Tibial artery (tissue), 4 donors: ENCODE results near the gene BDNF.
"Not testable (repeated sequence)": the region's sequence is repeated elsewhere in the genome, so short reads cannot be mapped to it uniquely, and the experiment has no call there.

Experiments used
- DNase-seq, 2 donors: peaks; one replicate each; pipeline ENCODE4 v3.0.0-alpha.2; 2019
- H3K27ac ChIP-seq, 2 donors: fragments of 200-600 bp; sonication (generic) in 1 of 2; 1 replicate in 1 of 2; 2 replicates in 1 of 2; pipeline ENCODE4 v1.5.1; 2018 to 2019; ENCODE audit warnings: mild to moderate bottlenecking in 1 of 2
- H3K27me3 ChIP-seq, 2 donors: fragments of 200-600 bp; sonication (generic) in 1 of 2; one replicate each; pipeline versions ENCODE4 v1.5.1 to v1.6.0; 2016 to 2019
- H3K36me3 ChIP-seq, 3 donors: fragments of 200-600 bp; sonication (generic) in 2 of 3; one replicate each; pipeline ENCODE4 v1.5.1; 2016 to 2019; ENCODE audit warnings: mild to moderate bottlenecking in 2 of 3
- H3K4me1 ChIP-seq, 4 donors: fragments of 200-600 bp; sonication (generic) in 2 of 4; 1 replicate in 3 of 4; 2 replicates in 1 of 4; pipeline ENCODE4 v1.5.1; 2016 to 2019
- H3K4me3 ChIP-seq, 2 donors: fragments of 200-600 bp; sonication (generic) in 1 of 2; 1 replicate in 1 of 2; 2 replicates in 1 of 2; pipeline ENCODE4 v1.5.1; 2018 to 2019; ENCODE audit warnings: mild to moderate bottlenecking in 2 of 2
- H3K9me3 ChIP-seq, 3 donors: fragments of 200-600 bp; sonication (generic) in 1 of 3; one replicate each; pipeline ENCODE4 v1.5.1; 2016 to 2019
- CTCF ChIP-seq, 2 experiments: fragments of 200-600 bp in 1 of 2; fragments of 450-650 bp in 1 of 2; IDR thresholded peaks; one replicate each; pipeline ENCODE4 v1.5.1; 2017 to 2019; ENCODE audit warnings: antibody characterized with exemption in 2 of 2, mild to moderate bottlenecking in 1 of 2, moderate library complexity in 1 of 2
- intact Hi-C: fragments of 100-400 bp; cut with DNase I; formaldehyde crosslinking; loops from one replicate; pipeline ENCODE4 v1.15.0; 2023; ENCODE audit warnings: low total_unique reads

BDNF gene

GRCh38 chr11:27642954-27643353 is 57.3 kb downstream of the BDNF start:
- Histone ChIP-seq H3K27me3 (no peaks in the 10 kb centered on the region), H3K36me3 (peaks cover 0 to 7% (median 0%) of the 10 kb centered on the region in 3 donors), H3K9me3 (no peaks in the 10 kb centered on the region), H3K27ac (no peak overlapping the region), H3K4me1 (no peaks in the 10 kb centered on the region), H3K4me3 (no peak overlapping the region)
- intact Hi-C loops, result no loop called here
- no peak for DNase-seq
- no peak for TF ChIP-seq CTCF (IDR thresholded peaks at IDR 0.05)

- H3K36me3 ChIP-seq, result peaks cover 0 to 7% (median 0%) of the 10 kb centered on the region in 3 donors
- no peak overlapping the region for H3K4me3 ChIP-seq
- H3K27ac ChIP-seq, result no peak overlapping the region
- intact Hi-C loops, result no loop called here
- no peak for DNase-seq
- no peaks in the 10 kb centered on the region for H3K4me1 ChIP-seq
- no peak for TF ChIP-seq CTCF (IDR thresholded peaks at IDR 0.05)
- no peaks in the 10 kb centered on the region for H3K27me3 ChIP-seq
- no peaks in the 10 kb centered on the region for H3K9me3 ChIP-seq
Measured at GRCh38 chr11:27640954-27641353, 59.3 kb downstream of the BDNF start.

DNA sequence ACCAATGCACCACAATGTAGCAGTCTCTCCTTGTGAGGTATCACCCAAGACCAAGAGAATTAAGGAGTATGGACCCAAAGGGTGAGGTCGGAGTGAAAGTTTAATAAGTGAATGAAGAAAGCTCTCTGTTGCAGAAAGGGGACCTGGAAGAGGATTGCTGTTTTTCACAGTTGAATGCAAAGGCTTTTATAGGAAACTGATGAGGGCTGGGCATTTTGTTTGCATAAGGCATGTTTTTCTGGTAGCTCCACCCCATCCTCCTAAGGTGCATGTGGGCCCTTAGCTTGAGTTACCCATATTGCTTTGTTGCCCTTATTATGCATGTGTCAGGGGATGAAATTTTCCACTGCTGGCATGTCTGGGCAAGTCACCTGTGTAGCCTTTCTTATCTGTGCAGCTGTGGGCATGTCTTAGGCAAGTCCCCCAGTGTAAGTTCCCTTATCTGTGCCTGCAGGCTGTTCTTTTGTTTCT is 64.7 kb downstream of the BDNF start:
- TF ChIP-seq CTCF (IDR thresholded peaks at IDR 0.05), result no peak
- intact Hi-C loops, result no loop called here
- Histone ChIP-seq H3K36me3 (peaks cover 0 to 7% (median 0%) of the 10 kb centered on the region in 3 donors), H3K4me3 (no peak overlapping the region), H3K9me3 (peaks cover 0 to 7% (median 6%) of the 10 kb centered on the region in 3 donors), H3K27ac (no peak overlapping the region), H3K27me3 (no peaks in the 10 kb centered on the region), H3K4me1 (no peaks in the 10 kb centered on the region)
- no peak for DNase-seq

DNA sequence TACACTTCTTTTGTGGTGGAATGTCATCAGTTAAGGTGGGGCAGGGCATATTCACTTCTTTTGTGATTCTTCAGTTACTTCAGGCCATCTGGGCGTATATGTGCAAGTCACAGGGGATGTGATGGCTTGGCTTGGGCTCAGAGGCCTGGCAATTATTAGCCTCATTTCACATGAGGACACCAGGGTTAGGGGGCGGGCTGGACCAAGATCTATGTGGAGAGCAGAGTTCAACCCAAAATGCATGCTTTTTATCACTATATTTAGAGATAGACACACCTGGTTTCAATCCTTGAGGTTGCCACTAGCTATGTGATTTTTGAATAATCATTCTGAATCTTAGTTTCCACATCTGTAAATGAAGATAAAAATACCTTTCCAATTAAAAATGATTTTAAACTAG is 65.5 kb downstream of the BDNF start:
- H3K9me3 ChIP-seq, H3K36me3 ChIP-seq, H3K27me3 ChIP-seq, H3K4me3 ChIP-seq, H3K4me1 ChIP-seq, intact Hi-C loops, DNase-seq, H3K27ac ChIP-seq: not testable (repeated sequence)

GRCh38 chr11:27634282-27634681 is 66.0 kb downstream of the BDNF start:
- H3K4me1 ChIP-seq, H3K9me3 ChIP-seq, intact Hi-C loops, H3K4me3 ChIP-seq, H3K36me3 ChIP-seq, DNase-seq, H3K27ac ChIP-seq, H3K27me3 ChIP-seq: not testable (repeated sequence)

DNA sequence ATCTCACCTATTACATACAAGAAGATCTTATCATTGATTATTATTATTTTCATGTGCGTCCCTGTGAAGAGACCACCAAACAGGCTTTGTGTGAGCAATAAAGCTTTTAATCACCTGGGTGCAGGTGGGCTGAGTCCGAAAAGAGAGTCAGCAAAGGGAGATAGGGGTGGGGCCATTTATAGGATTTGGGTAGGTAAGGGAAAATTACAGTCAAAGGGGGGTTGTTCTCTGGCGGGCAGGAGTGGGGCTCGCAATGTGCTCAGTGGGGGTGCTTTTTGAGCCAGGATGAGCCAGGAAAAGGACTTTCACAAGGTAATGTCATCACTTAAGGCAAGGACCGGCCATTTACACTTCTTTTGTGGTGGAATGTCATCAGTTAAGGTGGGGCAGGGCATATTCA is 71.2 kb downstream of the BDNF start:
- DNase-seq, H3K4me3 ChIP-seq, H3K4me1 ChIP-seq, intact Hi-C loops, H3K9me3 ChIP-seq, H3K36me3 ChIP-seq, H3K27me3 ChIP-seq, H3K27ac ChIP-seq: not testable (repeated sequence)

GRCh38 chr11:27627979-27628378 is 72.3 kb downstream of the BDNF start:
- Histone ChIP-seq H3K27me3 (no peaks in the 10 kb centered on the region), H3K36me3 (no peaks in the 10 kb centered on the region), H3K4me3 (no peak overlapping the region), H3K27ac (no peak overlapping the region), H3K9me3 (no peaks in the 10 kb centered on the region), H3K4me1 (no peaks in the 10 kb centered on the region)
- intact Hi-C loops, result no loop called here
- no peak for DNase-seq
- TF ChIP-seq CTCF (IDR thresholded peaks at IDR 0.05), result no peak
